ENCODE measurements around the gene ADIPOR2. TPM values are rescaled to one million over a fixed set of nuclear protein-coding genes. Genes with fewer than 3 reads are reported as not detected.
A peak's percentile ranks its signal among the peaks of the same experiment; 100 is the strongest.

Gene ADIPOR2
- total and polyA plus RNA-seq, 11 donors: 17.7 to 52.5 (median 36.7) TPM

DNA sequence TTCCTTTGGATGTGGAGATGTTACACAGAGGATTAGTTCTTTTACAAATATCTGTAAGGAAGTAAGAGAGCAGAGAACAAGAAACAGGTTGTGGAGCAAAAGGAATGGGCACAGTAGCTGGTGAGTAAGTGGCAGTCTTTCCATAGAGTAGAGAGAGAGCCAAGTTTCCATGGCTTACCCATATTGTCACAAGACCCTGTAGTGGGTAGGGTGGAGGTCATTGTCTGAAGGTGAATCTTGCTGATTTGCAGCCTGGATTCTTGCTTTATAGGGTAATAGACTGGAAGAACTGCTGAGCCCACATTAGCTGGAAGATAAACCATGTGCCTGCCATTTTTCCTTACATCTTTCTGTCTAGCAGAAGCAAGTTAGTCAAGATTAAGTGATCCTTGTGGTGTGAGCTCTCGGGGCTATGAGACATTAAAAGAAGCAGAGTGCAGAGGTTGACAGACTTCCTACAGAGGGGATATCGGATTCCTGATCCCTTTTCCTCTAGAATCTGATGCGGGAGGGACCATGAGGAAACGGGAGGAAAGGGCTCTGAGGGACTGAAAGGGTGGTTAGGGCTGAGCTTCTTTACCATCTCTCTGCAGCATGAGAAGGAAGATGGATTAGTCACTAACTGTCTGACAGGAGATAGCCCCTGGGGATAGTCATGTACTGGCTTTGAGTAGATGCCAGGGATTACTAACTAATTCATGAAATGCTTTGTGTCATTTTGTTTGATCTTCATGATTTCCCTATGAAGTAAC is 85.5 kb downstream of the ADIPOR2 start:
- H3K27me3 ChIP-seq: no peaks in the 10 kb centered on the region
- peaks cover 0 to 24% (median 10%) of the 10 kb centered on the region in 9 donors for H3K36me3 ChIP-seq
- WGBS, 4 donors: 67 to 82% (median 73%) methylated on average over 4 of the region's 4 CpGs
- no peak for TF ChIP-seq POLR2A (IDR thresholded peaks at IDR 0.05)
- TF ChIP-seq, protein P1, sequence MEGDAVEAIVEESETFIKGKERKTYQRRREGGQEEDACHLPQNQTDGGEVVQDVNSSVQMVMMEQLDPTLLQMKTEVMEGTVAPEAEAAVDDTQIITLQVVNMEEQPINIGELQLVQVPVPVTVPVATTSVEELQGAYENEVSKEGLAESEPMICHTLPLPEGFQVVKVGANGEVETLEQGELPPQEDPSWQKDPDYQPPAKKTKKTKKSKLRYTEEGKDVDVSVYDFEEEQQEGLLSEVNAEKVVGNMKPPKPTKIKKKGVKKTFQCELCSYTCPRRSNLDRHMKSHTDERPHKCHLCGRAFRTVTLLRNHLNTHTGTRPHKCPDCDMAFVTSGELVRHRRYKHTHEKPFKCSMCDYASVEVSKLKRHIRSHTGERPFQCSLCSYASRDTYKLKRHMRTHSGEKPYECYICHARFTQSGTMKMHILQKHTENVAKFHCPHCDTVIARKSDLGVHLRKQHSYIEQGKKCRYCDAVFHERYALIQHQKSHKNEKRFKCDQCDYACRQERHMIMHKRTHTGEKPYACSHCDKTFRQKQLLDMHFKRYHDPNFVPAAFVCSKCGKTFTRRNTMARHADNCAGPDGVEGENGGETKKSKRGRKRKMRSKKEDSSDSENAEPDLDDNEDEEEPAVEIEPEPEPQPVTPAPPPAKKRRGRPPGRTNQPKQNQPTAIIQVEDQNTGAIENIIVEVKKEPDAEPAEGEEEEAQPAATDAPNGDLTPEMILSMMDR (IDR thresholded peaks at IDR 0.05): no peak
- no peaks in the 10 kb centered on the region for H3K9me3 ChIP-seq
- intact Hi-C loops (cut with DNase I): loop anchor here in 2 of 10 donors (5.0 to 10.0 kb wide), 2 partner anchors 52 to 84 kb away; partner anchors contain the start of gene ADIPOR2 (in 1 of the 2)
- no peak for DNase-seq
- no peak overlapping the region for H3K4me3 ChIP-seq
- ATAC-seq: peak; percentile 33 to 76 (median 57)
- peak overlapping the region in 3 of 12 donors; percentile 1 to 34 (median 5) for H3K27ac ChIP-seq
- peaks cover 0 to 52% (median 31%) of the 10 kb centered on the region in 12 donors for H3K4me1 ChIP-seq

DNA sequence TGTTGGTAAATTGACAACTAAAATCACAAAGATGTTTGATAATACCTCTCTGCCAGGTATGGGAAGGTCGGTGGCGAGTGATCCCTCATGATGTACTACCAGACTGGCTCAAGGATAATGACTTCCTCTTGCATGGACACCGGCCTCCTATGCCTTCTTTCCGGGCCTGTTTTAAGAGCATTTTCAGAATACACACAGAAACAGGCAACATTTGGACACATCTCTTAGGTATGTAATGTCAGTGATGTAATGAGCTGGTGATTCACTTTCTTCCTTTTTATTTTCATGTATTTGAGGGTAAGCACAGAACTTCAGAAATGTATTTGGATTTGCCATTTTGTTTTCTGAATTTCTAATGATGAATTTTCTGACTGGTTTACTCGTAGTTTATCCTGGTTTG is 86.9 kb downstream of the ADIPOR2 start:
- intact Hi-C loops (cut with DNase I): loop anchor here in 2 of 10 donors (5.0 to 10.0 kb wide), 2 partner anchors 53 to 85 kb away; partner anchors contain the start of gene ADIPOR2 (in 1 of the 2)
- WGBS, 4 donors: 91 to 97% (median 94%) methylated on average over 5 of the region's 5 CpGs
- ATAC-seq (no peak), DNase-seq (no peak)
- H3K27me3 ChIP-seq: no peaks in the 10 kb centered on the region
- no peak for TF ChIP-seq POLR2A (IDR thresholded peaks at IDR 0.05)
- TF ChIP-seq, protein P1 (IDR thresholded peaks at IDR 0.05): no peak
- no peaks in the 10 kb centered on the region for H3K9me3 ChIP-seq
- H3K36me3 ChIP-seq: peaks cover 0 to 31% (median 7%) of the 10 kb centered on the region in 9 donors
- no peak overlapping the region for H3K27ac ChIP-seq
- peaks cover 0 to 62% (median 33%) of the 10 kb centered on the region in 12 donors for H3K4me1 ChIP-seq
- H3K4me3 ChIP-seq: no peak overlapping the region

DNA sequence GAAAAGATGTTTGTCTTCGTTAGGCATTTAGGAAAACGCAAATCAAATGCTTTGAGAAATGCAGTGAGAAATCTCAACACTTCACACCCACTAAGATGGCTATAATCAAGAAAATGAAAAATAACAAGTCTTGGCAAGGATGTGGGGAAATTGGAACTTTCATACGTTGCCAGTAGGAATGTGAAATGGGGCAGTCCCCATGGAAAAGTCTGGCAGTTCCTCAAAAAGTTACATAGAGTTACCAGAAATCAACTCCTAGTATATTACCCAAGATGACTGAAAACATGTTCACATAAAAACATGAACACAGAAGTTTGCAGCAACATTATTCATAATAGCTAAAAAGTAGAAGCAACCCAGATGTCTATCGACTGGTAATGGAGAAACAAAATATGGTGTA is 88.0 kb downstream of the ADIPOR2 start:
- H3K27me3 ChIP-seq: no peaks in the 10 kb centered on the region
- WGBS, 4 donors: 72 to 87% (median 78%) methylated on average over 4 of the region's 4 CpGs
- no peaks in the 10 kb centered on the region for H3K9me3 ChIP-seq
- intact Hi-C loops (cut with DNase I): loop anchor here in 2 of 10 donors (5.0 to 10.0 kb wide), 2 partner anchors 54 to 87 kb away; partner anchors contain the start of gene ADIPOR2 (in 1 of the 2)
- peaks cover 0 to 53% (median 33%) of the 10 kb centered on the region in 12 donors for H3K4me1 ChIP-seq
- H3K36me3 ChIP-seq: peaks cover 0 to 26% (median 12%) of the 10 kb centered on the region in 9 donors
- no peak overlapping the region for H3K4me3 ChIP-seq
- ATAC-seq (no peak), DNase-seq (no peak)
- no peak for TF ChIP-seq POLR2A (IDR thresholded peaks at IDR 0.05)
- H3K27ac ChIP-seq: no peak overlapping the region

DNA sequence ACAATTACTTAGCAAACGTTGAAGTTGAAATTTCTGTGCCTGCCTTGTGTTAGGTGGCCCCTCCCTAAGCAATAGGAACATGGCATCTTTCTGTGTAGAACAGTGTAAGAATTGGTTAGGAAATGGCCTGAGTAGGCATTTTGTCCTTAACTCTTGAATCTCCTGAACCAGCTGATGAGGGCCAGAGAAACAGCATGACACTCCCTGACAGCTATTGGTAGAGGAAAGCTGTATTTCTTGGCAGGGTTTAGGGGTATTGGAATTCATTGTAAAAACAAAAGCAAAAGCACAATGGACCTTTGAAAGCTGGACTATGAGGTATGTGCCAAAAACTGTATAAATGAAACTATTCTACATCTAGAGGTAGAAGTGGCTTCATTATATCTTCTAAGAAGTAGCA is 88.9 kb downstream of the ADIPOR2 start:
- H3K4me1 ChIP-seq: peaks cover 0 to 48% (median 31%) of the 10 kb centered on the region in 12 donors
- intact Hi-C loops (cut with DNase I): loop anchor here in 2 of 10 donors (5.0 to 10.0 kb wide), 2 partner anchors 55 to 87 kb away; partner anchors contain the start of gene ADIPOR2 (in 1 of the 2)

More for the DNA sequence above, 88.9 kb downstream of the ADIPOR2 start:
- H3K27ac ChIP-seq: peak overlapping the region in 7 of 12 donors; percentile 1 to 39 (median 16)
- H3K36me3 ChIP-seq: peaks cover 0 to 32% (median 19%) of the 10 kb centered on the region in 9 donors
- no peaks in the 10 kb centered on the region for H3K27me3 ChIP-seq
- H3K9me3 ChIP-seq: no peaks in the 10 kb centered on the region
- 64 to 70% (median 69%) methylated on average over 1 of the region's 1 CpG for WGBS, 4 donors
- ATAC-seq (peak in 3 of 4 donors; percentile 25 to 67 (median 44)), DNase-seq (no peak)
- no peak overlapping the region for H3K4me3 ChIP-seq
- no peak for TF ChIP-seq POLR2A (IDR thresholded peaks at IDR 0.05)
- TF ChIP-seq, protein P1 (IDR thresholded peaks at IDR 0.05): no peak
